Endodermal cell (in vitro differentiated cells): ENCODE measurements around the gene JPT1. TPM values are rescaled to one million over a fixed set of nuclear protein-coding genes. Genes with fewer than 3 reads are reported as not detected.

ENCODE experiments used
- DNase-seq: peaks from one replicate; pipeline ENCODE4 v3.0.0-alpha.2; 2017
- H3K27ac ChIP-seq: 2 replicates; pipeline ENCODE4 v1.5.1; 2013; ENCODE audit warnings: mild to moderate bottlenecking, low read depth, low read length, moderate library complexity
- H3K27me3 ChIP-seq: 2 replicates; pipeline ENCODE4 v1.6.1; 2013; ENCODE audit warnings: mild to moderate bottlenecking, low read length, moderate library complexity; ENCODE audit not compliant: insufficient read depth, control insufficient read depth, poor library complexity, severe bottlenecking
- H3K36me3 ChIP-seq: 2 replicates; pipeline ENCODE4 v1.7.0; 2013; ENCODE audit warnings: mild to moderate bottlenecking, low read length, moderate library complexity; ENCODE audit not compliant: control insufficient read depth, insufficient read depth
- H3K4me1 ChIP-seq: one replicate; pipeline ENCODE4 v1.7.0; 2013; ENCODE audit warnings: low read length; ENCODE audit not compliant: control insufficient read depth, insufficient read depth
- H3K4me3 ChIP-seq: 2 replicates; pipeline ENCODE4 v1.5.1; 2013; ENCODE audit warnings: mild to moderate bottlenecking, low read length, moderate library complexity
- H3K9ac ChIP-seq: 2 replicates; pipeline ENCODE4 v1.6.1; 2013; ENCODE audit warnings: mild to moderate bottlenecking, low read length, moderate library complexity; ENCODE audit not compliant: poor library complexity, severe bottlenecking; ENCODE audit errors: extremely low read depth
- H3K9me3 ChIP-seq: 2 replicates; pipeline ENCODE4 v1.6.1; 2013; ENCODE audit warnings: mild to moderate bottlenecking, low read length, moderate library complexity; ENCODE audit not compliant: control insufficient read depth
- H3K27ac Mint-ChIP-seq: 2 replicates; pipeline ENCODE4 v1.8.0; 2020; ENCODE audit warnings: mixed read lengths
- H3K27me3 Mint-ChIP-seq: 2 replicates; pipeline ENCODE4 v1.8.0; 2021; ENCODE audit warnings: mild to moderate bottlenecking, mixed read lengths; ENCODE audit not compliant: insufficient read depth
- H3K36me3 Mint-ChIP-seq: 2 replicates; pipeline ENCODE4 v1.8.0; 2020; ENCODE audit warnings: low read depth, mixed read lengths
- H3K4me1 Mint-ChIP-seq: 2 replicates; pipeline ENCODE4 v1.8.0; 2020; ENCODE audit warnings: mixed read lengths
- H3K4me3 Mint-ChIP-seq: 2 replicates; pipeline ENCODE4 v1.8.0; 2020; ENCODE audit warnings: mild to moderate bottlenecking, moderate library complexity, mixed read lengths
- H3K9me3 Mint-ChIP-seq: 2 replicates; pipeline ENCODE4 v1.8.0; 2020; ENCODE audit warnings: mild to moderate bottlenecking, mixed read lengths
- WGBS, 2 experiments: methylation state at CpG; one replicate each; pipeline versions ENCODE4 v1.1.5 to v1.1.7; 2013; ENCODE audit warnings: missing lambda C conversion rate in 2 of 2, mixed read lengths in 1 of 2; ENCODE audit not compliant: insufficient coverage in 1 of 2, insufficient read length in 1 of 2; 5-methylcytosine and 5-hydroxymethylcytosine counted together
- total RNA-seq, 2 donors: library from RNA; stranded (reverse); fragmentation: NEBNext Ultra II Directional in 1 of 2; extraction: Animal tissue kit (Norgen Biotek cat#: 25700) in 1 of 2; gene quantifications; 2 replicates in 1 of 2; 3 replicates in 1 of 2; pipeline ENCODE4 v1.2.1, GENCODE V29; 2021
- TF ChIP-seq, protein P1 (sequence below): fragments of 200-600 bp; sonication (generic); conservative IDR thresholded peaks from 2 replicates; pipeline ENCODE4 v1.5.0; 2021; ENCODE audit warnings: antibody characterized with exemption, mild to moderate bottlenecking

Gene JPT1
- total RNA-seq, 2 donors from 2014 or later = 148 to 156 TPM

DNA sequence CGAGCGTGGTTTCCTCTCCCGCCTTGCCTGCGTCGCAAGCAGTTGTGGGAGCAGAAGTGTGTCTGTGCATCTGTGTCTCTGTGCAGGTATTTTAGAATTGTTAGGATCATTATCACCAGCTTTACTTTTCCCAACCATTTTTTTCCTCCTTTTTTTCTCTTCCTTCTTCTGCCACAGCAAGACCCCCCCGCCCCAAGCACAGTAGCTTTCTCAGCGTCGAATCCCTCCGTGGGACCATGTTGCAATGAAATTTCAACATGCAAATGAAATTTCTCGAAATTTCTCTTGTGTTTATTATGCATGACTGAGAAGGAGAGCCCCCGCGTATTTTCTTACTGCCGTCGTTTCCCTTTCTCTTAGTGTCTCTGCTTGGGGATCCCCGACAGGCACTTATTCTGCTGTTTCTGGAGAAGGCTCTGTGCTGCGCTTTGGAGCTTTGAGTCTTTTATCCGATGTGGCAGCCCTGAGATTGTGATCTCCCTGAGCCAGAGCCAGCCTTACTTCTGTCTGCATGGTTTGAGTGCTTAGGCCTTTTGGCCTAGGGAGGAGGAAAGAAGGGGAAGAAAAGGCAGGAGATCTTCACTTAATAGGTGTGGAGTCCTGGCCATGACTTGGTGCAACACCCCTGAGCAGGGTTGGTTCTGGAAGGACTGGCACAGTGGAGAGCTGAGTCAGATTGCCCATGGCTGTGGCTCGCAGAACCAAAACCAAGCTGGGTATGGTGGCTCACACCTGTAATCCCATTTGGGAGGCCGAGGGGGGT, 39.6 kb downstream of the JPT1 start:
- no peak overlapping the region for H3K27ac ChIP-seq
- Mint-ChIP-seq H3K36me3 (peaks cover 53% of the 10 kb centered on the region), H3K4me1 (peaks cover 17% of the 10 kb centered on the region), H3K27ac (peak overlapping the region; percentile 41), H3K27me3 (no peaks in the 10 kb centered on the region), H3K9me3 (no peaks in the 10 kb centered on the region), H3K4me3 (peak overlapping the region; percentile 27)
- H3K36me3 ChIP-seq = peaks cover 55% of the 10 kb centered on the region
- H3K4me3 ChIP-seq = no peak overlapping the region
- H3K4me1 ChIP-seq = peaks cover 2% of the 10 kb centered on the region
- no peaks in the 10 kb centered on the region for H3K9me3 ChIP-seq
- no peaks in the 10 kb centered on the region for H3K27me3 ChIP-seq
- no peak overlapping the region for H3K9ac ChIP-seq
- 92 to 94% methylated on average over 17 to 19 of the region's 19 CpGs for WGBS, 2 experiments
- TF ChIP-seq, protein P1, sequence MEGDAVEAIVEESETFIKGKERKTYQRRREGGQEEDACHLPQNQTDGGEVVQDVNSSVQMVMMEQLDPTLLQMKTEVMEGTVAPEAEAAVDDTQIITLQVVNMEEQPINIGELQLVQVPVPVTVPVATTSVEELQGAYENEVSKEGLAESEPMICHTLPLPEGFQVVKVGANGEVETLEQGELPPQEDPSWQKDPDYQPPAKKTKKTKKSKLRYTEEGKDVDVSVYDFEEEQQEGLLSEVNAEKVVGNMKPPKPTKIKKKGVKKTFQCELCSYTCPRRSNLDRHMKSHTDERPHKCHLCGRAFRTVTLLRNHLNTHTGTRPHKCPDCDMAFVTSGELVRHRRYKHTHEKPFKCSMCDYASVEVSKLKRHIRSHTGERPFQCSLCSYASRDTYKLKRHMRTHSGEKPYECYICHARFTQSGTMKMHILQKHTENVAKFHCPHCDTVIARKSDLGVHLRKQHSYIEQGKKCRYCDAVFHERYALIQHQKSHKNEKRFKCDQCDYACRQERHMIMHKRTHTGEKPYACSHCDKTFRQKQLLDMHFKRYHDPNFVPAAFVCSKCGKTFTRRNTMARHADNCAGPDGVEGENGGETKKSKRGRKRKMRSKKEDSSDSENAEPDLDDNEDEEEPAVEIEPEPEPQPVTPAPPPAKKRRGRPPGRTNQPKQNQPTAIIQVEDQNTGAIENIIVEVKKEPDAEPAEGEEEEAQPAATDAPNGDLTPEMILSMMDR = no peak
- DNase-seq = no peak

DNA sequence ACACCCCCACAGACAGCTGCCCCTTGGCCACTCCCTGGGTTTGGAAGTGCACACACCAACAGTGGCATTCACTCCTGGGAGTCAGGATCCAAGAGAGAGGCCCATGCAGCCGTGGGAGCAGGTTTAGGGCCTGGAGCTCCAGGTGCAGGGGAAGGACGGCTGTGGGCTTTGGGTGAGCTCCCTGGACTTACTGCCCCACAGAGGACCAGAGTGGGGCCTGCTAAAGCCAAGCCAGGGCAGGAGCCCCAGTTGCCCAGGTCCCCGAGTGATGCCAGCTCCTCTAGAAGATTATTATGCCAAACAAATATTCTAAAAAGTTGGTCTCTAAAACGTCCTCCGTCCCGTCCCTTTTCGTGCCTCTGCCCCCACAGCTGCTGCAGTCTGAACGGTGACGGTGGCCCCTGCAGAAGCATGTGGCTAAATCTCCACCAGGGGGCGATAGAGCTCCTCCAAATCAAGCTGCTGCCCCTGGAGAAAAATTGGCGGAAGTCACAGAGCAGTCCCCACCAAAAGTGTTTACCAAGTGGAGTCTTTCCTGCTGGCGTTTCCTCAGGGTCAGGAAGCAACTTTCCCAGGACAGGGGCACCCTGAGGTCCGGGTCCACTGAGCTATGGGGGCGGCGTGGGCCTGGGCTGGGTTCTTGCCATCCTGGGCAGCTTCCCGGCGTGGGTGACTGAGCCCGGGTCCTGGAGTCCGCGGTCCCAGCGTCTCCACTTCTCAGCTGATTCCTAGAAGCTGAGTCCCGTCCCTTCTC, 40.3 kb downstream of the JPT1 start:
- H3K36me3 ChIP-seq = peaks cover 51% of the 10 kb centered on the region
- peak overlapping the region; percentile 30 for H3K4me3 ChIP-seq
- H3K27me3 ChIP-seq = no peaks in the 10 kb centered on the region
- no peaks in the 10 kb centered on the region for H3K27me3 Mint-ChIP-seq
- peak; percentile 99 for DNase-seq
- no peaks in the 10 kb centered on the region for H3K9me3 ChIP-seq
- WGBS, 2 experiments = 51 to 54% methylated on average over 20 to 22 of the region's 22 CpGs
- peaks cover 2% of the 10 kb centered on the region for H3K4me1 ChIP-seq
- TF ChIP-seq, protein P1 = peak; percentile 96
- H3K27ac ChIP-seq = no peak overlapping the region
- no peaks in the 10 kb centered on the region for H3K9me3 Mint-ChIP-seq
- no peak overlapping the region for H3K9ac ChIP-seq
- peaks cover 18% of the 10 kb centered on the region for H3K4me1 Mint-ChIP-seq
- peak overlapping the region; percentile 27 for H3K4me3 Mint-ChIP-seq
- peaks cover 51% of the 10 kb centered on the region for H3K36me3 Mint-ChIP-seq
- H3K27ac Mint-ChIP-seq = peak overlapping the region; percentile 41

- no peaks in the 10 kb centered on the region for H3K9me3 ChIP-seq
- H3K27me3 Mint-ChIP-seq = no peaks in the 10 kb centered on the region
- peaks cover 2% of the 10 kb centered on the region for H3K4me1 ChIP-seq
- TF ChIP-seq, protein P1 = no peak
- H3K27ac ChIP-seq = no peak overlapping the region
- WGBS, 2 experiments = 95 to 96% methylated on average over 6 to 7 of the region's 7 CpGs
- H3K27ac Mint-ChIP-seq = peak overlapping the region; percentile 50
- no peaks in the 10 kb centered on the region for H3K27me3 ChIP-seq
- peak overlapping the region; percentile 20 for H3K9ac ChIP-seq
- H3K36me3 ChIP-seq = peaks cover 36% of the 10 kb centered on the region
- peak overlapping the region; percentile 91 for H3K4me3 ChIP-seq
- H3K36me3 Mint-ChIP-seq = peaks cover 40% of the 10 kb centered on the region
- no peaks in the 10 kb centered on the region for H3K9me3 Mint-ChIP-seq
- H3K4me3 Mint-ChIP-seq = peak overlapping the region; percentile 82
- peaks cover 24% of the 10 kb centered on the region for H3K4me1 Mint-ChIP-seq
- DNase-seq = peak; percentile 37
These were observed 42.5 kb downstream of the JPT1 start for GRCh38 chr17:75111777-75112335.
